GM12801 (cell line): Measurements from ENCODE around the gene ASIC3.

Source experiments
- CTCF ChIP-seq: IDR thresholded peaks from one replicate; pipeline ENCODE4 v1.5.1; 2011; ENCODE audit warnings: control low read depth; ENCODE audit not compliant: insufficient read length; ENCODE audit errors: extremely low read depth

ASIC3 gene

GRCh38 chr7:151068069-151068773 is 19.9 kb downstream of the ASIC3 start:
- no peak for TF ChIP-seq CTCF

DNA sequence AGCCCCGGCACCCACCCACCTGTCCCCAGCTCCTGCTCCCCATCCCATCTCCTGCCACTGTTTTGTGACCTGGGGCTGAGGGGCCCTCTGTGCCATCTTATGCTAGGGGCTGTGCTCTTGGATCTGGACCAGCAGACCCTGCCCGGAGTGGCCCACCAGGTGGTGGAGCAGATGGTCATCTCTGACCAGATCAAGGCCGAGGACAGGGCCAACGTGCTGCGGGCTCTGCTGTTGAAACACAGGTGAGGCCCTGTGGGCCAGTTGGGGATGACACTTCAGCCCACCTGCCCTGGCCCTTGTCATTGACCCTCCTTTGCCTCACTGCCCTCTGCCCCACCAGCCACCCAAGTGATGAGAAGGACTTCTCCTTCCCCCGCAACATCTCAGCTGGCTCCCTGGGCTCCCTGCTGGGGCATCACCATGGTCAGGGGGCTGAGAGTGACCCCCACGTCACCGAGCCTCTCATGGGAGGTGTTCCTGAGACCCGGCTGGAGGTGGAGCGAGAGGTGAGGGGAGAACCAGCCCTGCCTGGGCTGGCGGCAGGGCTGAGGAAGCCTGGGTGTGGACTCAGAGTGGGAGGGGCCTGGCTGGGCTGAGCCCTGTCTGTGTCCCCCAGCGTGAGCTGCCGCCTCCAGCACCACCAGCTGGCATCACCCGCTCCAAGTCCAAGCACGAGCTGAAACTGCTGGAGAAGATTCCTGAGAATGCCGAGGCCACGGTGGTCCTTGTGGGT is 21.7 kb downstream of the ASIC3 start:
- TF ChIP-seq CTCF: no peak

DNA sequence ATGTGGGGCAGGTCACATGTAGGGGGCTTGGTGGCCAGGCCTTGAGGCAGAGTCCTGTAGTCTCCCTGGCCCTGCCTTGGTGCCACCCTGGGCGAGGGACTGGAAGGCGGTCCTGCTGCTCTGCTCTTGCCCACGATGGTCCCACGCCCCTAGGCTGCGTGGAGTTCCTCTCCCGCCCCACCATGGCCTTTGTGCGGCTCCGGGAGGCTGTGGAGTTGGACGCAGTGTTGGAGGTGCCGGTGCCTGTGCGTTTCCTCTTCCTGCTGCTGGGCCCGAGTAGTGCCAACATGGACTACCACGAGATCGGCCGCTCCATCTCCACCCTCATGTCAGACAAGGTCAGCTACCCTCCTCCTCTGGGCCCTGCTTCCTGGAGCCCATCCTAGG is 22.2 kb downstream of the ASIC3 start:
- no peak for TF ChIP-seq CTCF

- no peak for TF ChIP-seq CTCF
Observed at GRCh38 chr7:151071032-151071866, 22.9 kb downstream of the ASIC3 start.

GRCh38 chr7:151073990-151074389 is 25.7 kb downstream of the ASIC3 start:
- no peak for TF ChIP-seq CTCF

- no peak for TF ChIP-seq CTCF
Observed at GRCh38 chr7:151074817-151075661, 26.7 kb downstream of the ASIC3 start.
